Stimulated activated CD8-positive, alpha-beta memory T cell treated with anti-CD3 and anti-CD28 coated beads, Interleukin-7, amount 100 ng/mL, for 1 hour (primary cell): Measurements from ENCODE around the gene PDE9A.

Experiments
- DNase-seq, 2 donors: peaks; one replicate each; pipeline ENCODE4 v3.0.0-alpha.2; 2020; ENCODE audit warnings: low read depth in 2 of 2

PDE9A gene

GRCh38 chr21:42642219-42642745, 11.1 kb upstream of the PDE9A start:
- no peak for DNase-seq

DNA sequence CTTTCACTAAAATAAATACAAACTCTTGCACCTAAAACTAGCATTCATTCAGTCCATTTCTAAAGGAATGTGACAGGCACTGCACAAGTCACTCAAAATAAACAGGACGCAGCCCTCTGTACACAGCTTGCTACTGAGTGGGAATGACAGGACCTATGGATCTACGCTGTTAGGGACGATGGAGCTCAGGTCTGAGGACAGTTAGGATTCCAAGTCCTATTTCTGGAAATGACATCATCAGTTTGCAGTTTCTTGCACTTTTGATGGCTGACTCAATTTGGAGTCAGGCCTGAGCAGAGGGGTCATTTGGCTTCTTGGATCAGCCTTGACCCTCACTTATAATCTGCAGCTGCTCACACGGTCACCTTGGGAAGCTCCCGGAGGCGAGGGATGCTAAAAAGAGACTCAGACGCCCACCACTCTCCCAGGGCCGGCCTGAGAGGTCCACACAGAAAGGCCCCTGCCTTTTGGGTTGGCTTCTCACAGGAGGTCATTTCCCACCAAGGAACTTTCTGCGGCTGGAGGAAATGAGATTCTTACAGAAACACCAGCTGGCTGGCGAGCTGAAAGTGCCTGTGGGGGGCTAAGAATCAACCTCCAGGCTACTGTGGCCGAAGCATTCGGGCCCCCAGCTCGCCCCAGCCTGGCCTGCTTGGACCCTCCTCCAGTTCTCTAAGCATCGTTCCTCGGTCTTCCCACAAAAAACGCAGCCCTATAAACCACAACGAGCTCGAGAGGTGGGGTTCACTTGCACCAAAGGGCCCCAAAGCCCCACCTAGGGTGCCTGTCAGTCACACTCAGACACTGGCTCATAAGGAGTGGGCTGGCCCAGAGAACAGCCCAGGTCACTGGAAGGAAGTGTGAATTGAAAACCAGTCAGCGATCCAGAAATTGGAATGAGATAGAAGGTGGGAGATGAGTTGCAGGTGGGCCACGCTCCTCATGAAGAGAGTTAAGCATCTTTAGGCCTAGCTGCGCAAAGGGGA, 8.9 kb upstream of the PDE9A start:
- no peak for DNase-seq

- DNase-seq: no peak
Measured at GRCh38 chr21:42645211-42646075, 8.0 kb upstream of the PDE9A start.

- DNase-seq: no peak
Measured at GRCh38 chr21:42646076-42646825, 7.2 kb upstream of the PDE9A start.

DNA sequence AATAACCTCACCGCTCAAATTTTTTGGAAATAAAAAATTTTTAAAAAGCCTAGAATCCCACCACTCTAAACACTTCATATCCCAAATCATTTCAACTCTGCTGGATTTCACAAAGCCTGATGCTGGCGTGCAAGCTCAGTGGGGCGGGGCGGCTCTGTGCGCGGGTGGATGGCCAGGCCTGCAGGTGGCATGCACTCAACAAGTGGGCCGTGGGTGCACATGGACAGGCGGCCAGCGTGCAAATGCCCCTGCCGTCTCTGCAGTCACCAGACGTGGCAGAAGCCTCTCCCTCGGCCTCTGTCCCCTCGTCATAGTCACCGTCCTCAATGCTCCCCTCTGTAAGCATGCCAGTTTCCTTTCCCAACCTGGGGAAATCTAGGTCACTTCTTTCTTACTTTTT, 6.6 kb upstream of the PDE9A start:
- DNase-seq: no peak

GRCh38 chr21:42648606-42649005, 4.8 kb upstream of the PDE9A start:
- no peak for DNase-seq

- no peak for DNase-seq
Measured at GRCh38 chr21:42649122-42650032, 4.0 kb upstream of the PDE9A start.

DNA sequence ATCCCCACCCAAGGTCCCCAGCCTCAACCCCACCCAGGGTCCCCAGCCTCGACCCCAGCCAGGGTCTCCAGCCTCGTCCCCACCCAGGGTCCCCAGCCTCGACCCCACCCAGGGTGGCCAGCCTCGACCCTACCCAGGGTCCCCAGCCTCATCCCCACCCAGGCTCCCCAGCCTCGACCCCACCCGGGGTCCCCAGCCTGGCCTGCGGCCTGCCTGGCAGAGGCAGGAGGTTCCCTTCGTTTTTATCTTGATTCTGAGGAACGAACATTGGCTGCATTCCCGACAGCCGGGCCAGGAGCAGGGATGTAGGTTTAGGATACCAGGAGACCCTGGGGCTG, 3.4 kb upstream of the PDE9A start:
- no peak for DNase-seq

DNA sequence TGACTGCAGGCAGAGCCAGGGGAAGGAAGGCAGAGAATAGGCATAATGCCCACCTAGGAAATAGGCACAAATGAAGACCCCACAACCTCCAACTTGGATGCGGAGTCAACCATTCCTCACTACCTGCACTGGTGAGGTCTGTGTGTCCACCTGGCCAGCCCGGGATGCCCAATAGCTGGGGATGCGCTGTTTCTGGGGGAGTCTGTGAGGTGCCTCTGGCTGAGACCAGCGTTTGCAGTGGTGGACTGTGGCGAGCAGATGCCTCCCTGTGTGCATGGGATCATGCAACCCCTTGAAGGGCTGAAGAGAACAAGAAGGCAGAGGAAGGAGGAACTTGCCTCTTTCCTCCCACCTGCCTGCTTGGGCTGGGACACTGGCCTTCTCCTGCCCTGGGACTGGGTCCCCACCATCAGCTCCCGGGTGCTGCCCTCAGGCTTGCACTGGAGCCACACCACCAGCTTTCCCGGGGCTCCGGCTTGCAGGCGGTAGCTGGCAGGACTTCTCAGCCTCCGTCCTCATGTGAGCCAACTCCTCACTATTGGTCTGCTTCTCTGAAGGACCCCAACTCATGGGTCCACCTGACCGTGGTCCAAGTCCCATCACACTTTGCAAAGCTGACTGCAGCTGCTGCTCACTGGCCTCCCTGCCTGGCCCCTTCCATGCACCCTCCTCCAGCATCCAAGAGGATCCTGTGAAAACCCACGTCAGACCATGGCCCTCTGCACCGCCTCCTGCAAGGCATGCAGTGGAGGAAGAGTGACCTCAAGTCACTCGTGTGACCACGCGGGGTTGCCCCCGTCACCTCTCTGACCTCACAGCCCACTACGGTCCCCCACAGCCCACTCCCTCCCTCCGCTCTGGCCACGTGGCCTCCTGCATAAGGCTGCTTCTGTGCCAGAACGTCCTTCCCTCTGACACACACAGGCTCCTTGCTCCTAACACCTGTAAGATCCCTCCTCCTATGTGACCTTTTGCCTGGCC, 2.7 kb upstream of the PDE9A start:
- DNase-seq: no peak

DNA sequence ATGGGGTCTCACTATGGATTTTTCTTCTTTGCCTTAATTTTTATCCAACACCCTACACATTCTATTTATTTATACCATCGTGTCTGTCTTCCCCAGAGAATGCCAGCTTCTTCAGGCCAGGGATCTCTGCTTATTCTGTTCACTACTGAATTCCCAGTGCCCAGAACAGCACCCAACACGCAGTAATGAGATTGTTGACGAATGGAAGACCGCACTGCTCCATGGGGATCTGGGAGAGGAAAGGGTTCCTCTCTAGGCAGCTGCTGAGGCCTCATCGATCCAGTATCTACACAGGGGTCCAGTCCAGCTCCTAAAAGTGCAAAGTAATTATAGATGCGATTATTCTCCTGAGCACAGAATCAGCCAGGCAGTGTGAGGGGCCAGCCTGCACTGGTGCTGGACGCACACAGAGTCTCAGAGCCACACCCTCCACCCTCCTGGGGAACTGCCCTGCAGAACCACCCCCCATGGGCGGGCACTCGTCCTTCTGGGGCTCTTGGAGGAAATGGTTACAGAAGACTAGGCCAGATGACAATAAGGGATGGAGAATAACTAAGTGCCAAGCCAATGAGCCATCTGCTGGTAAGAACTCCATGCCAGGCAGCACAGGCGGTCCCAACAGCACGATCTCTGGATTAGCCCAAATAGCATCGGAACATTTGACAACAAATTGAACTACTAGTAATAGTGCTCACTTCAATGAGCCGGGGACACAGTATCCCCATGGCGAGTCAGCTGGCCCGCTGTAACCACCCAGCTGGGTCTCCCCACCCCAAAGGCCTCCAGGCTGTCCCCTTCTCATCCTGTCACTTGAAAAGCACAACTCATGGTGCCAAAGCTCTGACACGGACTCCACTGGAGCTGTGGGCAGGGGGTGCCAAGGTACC, 1.7 kb upstream of the PDE9A start:
- no peak for DNase-seq

- no peak for DNase-seq
Measured at GRCh38 chr21:42652527-42653230, 742 bp upstream of the PDE9A start.

- DNase-seq: no peak
Measured at GRCh38 chr21:42654179-42654912, 925 bp downstream of the PDE9A start.

- DNase-seq: no peak
Measured at GRCh38 chr21:42654913-42655795, 1.7 kb downstream of the PDE9A start.

- DNase-seq: no peak
Measured at GRCh38 chr21:42655796-42656770, 2.7 kb downstream of the PDE9A start.

- DNase-seq: no peak
Measured at GRCh38 chr21:42656872-42657271, 3.5 kb downstream of the PDE9A start.
